IMR-90 (cell line): ENCODE data around the gene GBP3. TPM values are rescaled to one million over a fixed set of nuclear protein-coding genes. Genes with fewer than 3 reads are reported as not detected.

Source experiments
- ATAC-seq: fragments of 200-7000 bp; cut with Tn5 transposase; 2 replicates; pipeline ENCODE4 v1.9.1; 2020; ENCODE audit warnings: low read depth, mild to moderate bottlenecking, moderate library complexity
- Bru-seq: library from RNA; stranded (reverse); fragments of 400-500 nt; gene quantifications from one replicate; lab custom pipeline; 2021; lab: Mats Ljungman, UMichigan
- BruChase-seq, 2 experiments: library from RNA; stranded (reverse); fragments of 400-500 nt; gene quantifications; one replicate each; lab custom pipeline; 2021; lab: Mats Ljungman, UMichigan
- BruUV-seq: library from RNA; stranded (reverse); fragments of 400-500 nt; replicated peaks from 2 replicates; lab custom pipeline; 2021; lab: Mats Ljungman, UMichigan
- CTCF ChIA-PET: fragments of 300-600 bp; formaldehyde crosslinking; extraction: SDS; loops from one replicate; lab custom pipeline; 2021; ENCODE audit warnings: antibody characterized with exemption; lab: Yijun Ruan, JAX
- POLR2A ChIA-PET: fragments of 300-600 bp; sonication (Branson Sonifier 250); formaldehyde crosslinking; loops from one replicate; lab custom pipeline; 2022; ENCODE audit warnings: antibody characterized with exemption; ENCODE audit not compliant: unreplicated experiment; lab: Charles Lee
- DNase-seq: peaks from one replicate; pipeline ENCODE4 v3.0.0; 2013
- H2AFZ ChIP-seq: replicated peaks from 2 replicates; pipeline ENCODE3; 2013; ENCODE audit warnings: low read length, mild to moderate bottlenecking; ENCODE audit not compliant: poor library complexity
- H2AK5ac ChIP-seq: 2 replicates; pipeline ENCODE4 v1.6.1; 2013; ENCODE audit warnings: low read depth, low read length, inconsistent platforms
- H2AK9ac ChIP-seq: replicated peaks from 2 replicates; pipeline ENCODE3; 2013; ENCODE audit warnings: mild to moderate bottlenecking, low read depth, low read length, moderate library complexity; ENCODE audit not compliant: poor library complexity
- H2BK120ac ChIP-seq: 2 replicates; pipeline ENCODE4 v1.6.1; 2013; ENCODE audit warnings: low read depth, low read length, inconsistent platforms
- H2BK15ac ChIP-seq: 3 replicates; pipeline ENCODE4 v1.6.1; 2013; ENCODE audit warnings: low read depth, low read length, inconsistent platforms
- H2BK20ac ChIP-seq: 2 replicates; pipeline ENCODE4 v1.6.1; 2013; ENCODE audit warnings: low read depth, mild to moderate bottlenecking, inconsistent platforms, low read length, moderate library complexity
- H2BK5ac ChIP-seq: 2 replicates; pipeline ENCODE4 v1.6.1; 2013; ENCODE audit warnings: mild to moderate bottlenecking, low read depth, low read length, inconsistent platforms; ENCODE audit not compliant: poor library complexity, severe bottlenecking
- H3K14ac ChIP-seq: replicated peaks from 2 replicates; pipeline ENCODE4 v1.6.1; 2013; ENCODE audit warnings: low read depth, low read length, inconsistent platforms
- H3K18ac ChIP-seq: 2 replicates; pipeline ENCODE4 v1.6.1; 2013; ENCODE audit warnings: low read depth, low read length, control low read depth
- H3K23ac ChIP-seq: 2 replicates; pipeline ENCODE4 v1.6.1; 2013; ENCODE audit warnings: low read depth, low read length, inconsistent platforms
- H3K27ac ChIP-seq: 2 replicates; pipeline ENCODE4 v1.5.1; 2013; ENCODE audit warnings: mild to moderate bottlenecking, control low read depth, low read length; ENCODE audit not compliant: insufficient read depth
- H3K27me3 ChIP-seq: 2 replicates; pipeline ENCODE4 v1.6.1; 2013; ENCODE audit warnings: low read length; ENCODE audit not compliant: control insufficient read depth, insufficient read depth
- H3K36me3 ChIP-seq: 2 replicates; pipeline ENCODE4 v1.6.1; 2013; ENCODE audit warnings: low read length, mixed read lengths; ENCODE audit not compliant: control insufficient read depth, insufficient read depth
- H3K4ac ChIP-seq: 2 replicates; pipeline ENCODE4 v1.6.1; 2013; ENCODE audit warnings: low read depth, low read length, inconsistent platforms
- H3K4me1 ChIP-seq: 2 replicates; pipeline ENCODE4 v1.6.1; 2013; ENCODE audit warnings: low read length, mixed read lengths; ENCODE audit not compliant: control insufficient read depth, insufficient read depth
- H3K4me2 ChIP-seq: 2 replicates; pipeline ENCODE4 v1.6.1; 2013; ENCODE audit warnings: low read depth, mild to moderate bottlenecking, control low read depth, low read length, moderate library complexity
- H3K4me3 ChIP-seq: 2 replicates; pipeline ENCODE4 v1.5.1; 2013; ENCODE audit warnings: low read depth, mild to moderate bottlenecking, control low read depth, low read length, moderate library complexity; ENCODE audit not compliant: insufficient read depth
- H3K56ac ChIP-seq: 2 replicates; pipeline ENCODE4 v1.6.1; 2013; ENCODE audit warnings: low read length, inconsistent platforms; ENCODE audit not compliant: insufficient read depth; ENCODE audit errors: extremely low read depth
- H3K79me1 ChIP-seq, 2 experiments: 2 replicates each; pipeline ENCODE4 v1.6.1; 2013; ENCODE audit warnings: low read length in 2 of 2, inconsistent platforms in 1 of 2, low read depth in 1 of 2
- H3K9ac ChIP-seq: 2 replicates; pipeline ENCODE4 v1.6.1; 2013; ENCODE audit warnings: low read depth, low read length, control low read depth
- H3K9me1 ChIP-seq: 2 replicates; pipeline ENCODE4 v1.6.1; 2013; ENCODE audit warnings: low read length, inconsistent platforms; ENCODE audit not compliant: insufficient read depth
- H3K9me3 ChIP-seq: 2 replicates; pipeline ENCODE4 v1.6.1; 2013; ENCODE audit warnings: low read length; ENCODE audit not compliant: control insufficient read depth, insufficient read depth
- H4K20me1 ChIP-seq: 2 replicates; pipeline ENCODE4 v1.6.1; 2013; ENCODE audit warnings: low read length, inconsistent platforms; ENCODE audit not compliant: insufficient read depth
- H4K5ac ChIP-seq: 2 replicates; pipeline ENCODE4 v1.6.1; 2013; ENCODE audit warnings: mild to moderate bottlenecking, low read depth, low read length, control low read depth
- H4K8ac ChIP-seq, 2 experiments: 2 replicates each; pipeline ENCODE4 v1.6.1; 2013; ENCODE audit warnings: low read depth in 2 of 2, low read length in 2 of 2, control low read depth in 1 of 2, inconsistent platforms in 1 of 2
- H4K91ac ChIP-seq: 2 replicates; pipeline ENCODE4 v1.6.1; 2013; ENCODE audit warnings: low read depth, low read length, inconsistent platforms; ENCODE audit not compliant: insufficient read depth
- CEBPB ChIP-seq: IDR thresholded peaks from 2 replicates; pipeline ENCODE4 v1.6.1; 2012; ENCODE audit warnings: low read depth, low read length, improper control_type of control experiment
- FOS ChIP-seq: fragments of 150-350 bp; IDR thresholded peaks from 2 replicates; pipeline ENCODE4 v1.6.1; 2016; ENCODE audit warnings: low read depth, low read length
- MXI1 ChIP-seq: IDR thresholded peaks from 2 replicates; pipeline ENCODE4 v1.6.1; 2012; ENCODE audit warnings: low read depth, mild to moderate bottlenecking, low read length, moderate library complexity, borderline replicate concordance
- WGBS, 2 experiments: methylation state at CpG; one replicate each; pipeline versions ENCODE4 v1.1.5 to v1.1.7; 2013; ENCODE audit warnings: missing lambda C conversion rate in 2 of 2; ENCODE audit not compliant: insufficient read length in 1 of 2; ENCODE audit errors: extremely low coverage in 2 of 2; 5-methylcytosine and 5-hydroxymethylcytosine counted together
- dilution Hi-C: fragments of 300-500 bp; cut with HindIII; formaldehyde crosslinking; loops from one replicate; pipeline ENCODE4 v1.14.3; 2018; ENCODE audit warnings: low sequenced_read_pairs; ENCODE audit not compliant: unreplicated experiment
- in situ Hi-C: fragments of 300-500 bp; cut with MboI; formaldehyde crosslinking; loops from 3 replicates; pipeline ENCODE4 v1.14.3; 2019; ENCODE audit warnings: low sequenced_read_pairs, inconsistent platforms, mixed read lengths
- intact Hi-C: fragments of 100-400 bp; cut with micrococcal nuclease; formaldehyde crosslinking; loops from 2 replicates; pipeline ENCODE4 v1.10.0; 2022
- long read RNA-seq: library from polyadenylated mRNA; unstranded; transcript quantifications from one replicate; pipeline ENCODE4 v2.0.0, GENCODE V29; 2021; ENCODE audit not compliant: unreplicated experiment
- polyA plus RNA-seq, 3 experiments: library from polyadenylated mRNA; depleted of rRNA; stranded (reverse); fragments of >200 nt; gene quantifications; 2 replicates each; pipeline ENCODE4 v1.2.3, GENCODE V29; 2012; ENCODE audit warnings: low replicate concordance in 1 of 3
- total RNA-seq: library from RNA; depleted of rRNA; stranded (reverse); fragments of >200 nt; gene quantifications from 2 replicates; pipeline ENCODE4 v1.2.3, GENCODE V29; 2012; rRNA removed

Gene GBP3
- 42.5 and 50.0 TPM in 2 replicates for total RNA-seq
- 20.5 and 21.9 TPM in 2 replicates for polyA plus RNA-seq (2012; rRNA removed)
- 7.8 and 18.4 TPM in 2 replicates for polyA plus RNA-seq (2012; cell fraction: cytosol; rRNA removed)
- 6.9 and 32.6 TPM in 2 replicates for polyA plus RNA-seq (2012; cell fraction: nucleus; rRNA removed; ENCODE audit: low replicate concordance)
- percentile 79 among the genes with signal in this experiment for Bru-seq, nascent RNA
- BruChase-seq, experiment 1, labeled RNA remaining after a 6-hour chase: percentile 65 among the genes with signal in this experiment
- BruChase-seq, experiment 2, labeled RNA remaining after a 2-hour chase: percentile 63 among the genes with signal in this experiment
- long read RNA-seq, partial matches to known transcripts: 3 of 11 reads
- long read RNA-seq, other reads (novel, unspliced or antisense): 2 of 11 reads

GRCh38 chr1:89022167-89022959 lies at the start of gene GBP3:
TSS of gene GBP3 (minus strand) at chr1:89022866. CDS start at chr1:89020721, 2,145 bp downstream.
- ChIA-PET POLR2A (interaction anchor here (0.6 to 1.5 kb wide), 4 partner anchors 26 to 889 kb away, joined by 3 to 6 read pairs (median 4); partner anchors contain the start of gene GBP1), CTCF (interaction anchor here (0.5 to 0.6 kb wide), 2 partner anchors 31 to 64 kb away, joined by 3 to 6 read pairs; no protein-coding TSS in a partner anchor)
- peak; percentile 77 for ATAC-seq
- no peaks in the 10 kb centered on the region for H3K9me3 ChIP-seq
- H4K8ac ChIP-seq: peak within 1 kb of the TSS; percentile 88 to 100
- H3K9ac ChIP-seq: peak within 1 kb of the TSS; percentile 97
- peak within 1 kb of the TSS; percentile 60 for H2AK5ac ChIP-seq
- peak within 1 kb of the TSS; percentile 95 for H3K56ac ChIP-seq
- peak within 1 kb of the TSS; percentile 100 for H2BK20ac ChIP-seq
- dilution Hi-C loops (no loop called here), in situ Hi-C loops (no loop called here), intact Hi-C loops (loop anchor here (1.0 kb wide), 1 partner anchor 43 kb away; the partner anchor contains the start of gene GBP1)
- peak within 1 kb of the TSS; percentile 98 for H2BK15ac ChIP-seq
- DNase-seq: peak; percentile 75
- no TSS peak for BruUV-seq
- no peaks in the 10 kb centered on the region for H3K27me3 ChIP-seq
- H2AK9ac ChIP-seq: peak within 1 kb of the TSS; percentile 57
- peak within 1 kb of the TSS; percentile 100 for H3K23ac ChIP-seq
- H2BK120ac ChIP-seq: peak within 1 kb of the TSS; percentile 100
- H3K4me3 ChIP-seq: peak within 1 kb of the TSS; percentile 81
- peaks cover 7% of the 10 kb centered on the region for H3K9me1 ChIP-seq
- TF ChIP-seq CEBPB: peak; percentile 90
- TF ChIP-seq FOS: no peak
- peak; percentile 21; the same call in 1 of the 2 replicates for TF ChIP-seq MXI1
- H3K14ac ChIP-seq: peak within 1 kb of the TSS; percentile 100
- peaks cover 7% of the 10 kb centered on the region for H3K4me1 ChIP-seq
- H2BK5ac ChIP-seq: peak within 1 kb of the TSS; percentile 100
- no peaks in the 10 kb centered on the region for H4K20me1 ChIP-seq
- peak within 1 kb of the TSS; percentile 95 for H3K4me2 ChIP-seq
- H3K4ac ChIP-seq: peak within 1 kb of the TSS; percentile 100
- peaks cover 14 to 25% of the 10 kb centered on the region in 2 experiments; a peak in 3 of 4 replicates for H3K79me1 ChIP-seq
- peak within 1 kb of the TSS; percentile 98 for H3K27ac ChIP-seq
- peak within 1 kb of the TSS; percentile 97 for H2AFZ ChIP-seq
- WGBS, 2 experiments: no CpG with 5 or more reads among the region's 5 CpGs
- H3K36me3 ChIP-seq: peaks cover 8% of the 10 kb centered on the region
- H4K91ac ChIP-seq: peak within 1 kb of the TSS; percentile 98
- peak within 1 kb of the TSS; percentile 100 for H4K5ac ChIP-seq
- H3K18ac ChIP-seq: peak within 1 kb of the TSS; percentile 100
